Heart right ventricle (tissue), 16 donors: ENCODE measurements around the gene EGLN1. TPM values are rescaled to one million over a fixed set of nuclear protein-coding genes. Genes with fewer than 3 reads are reported as not detected.

ENCODE experiments used
- ATAC-seq, 8 donors: fragments of 200-7000 bp; cut with Tn5 transposase; one replicate each; pipeline ENCODE4 v1.9.1; 2020; ENCODE audit warnings: mild to moderate bottlenecking in 8 of 8, moderate library complexity in 8 of 8, moderate number of reproducible peaks in 1 of 8
- DNase-seq, 2 donors: peaks; one replicate each; pipeline ENCODE4 v3.0.0-alpha.2; 2020
- H3K27ac ChIP-seq, 10 donors: fragments of 200-600 bp; sonication (generic) in 2 of 10; one replicate each; pipeline versions ENCODE4 v1.5.0 to v1.8.0; 2020 to 2022; ENCODE audit warnings: mild to moderate bottlenecking in 3 of 10
- H3K27me3 ChIP-seq, 7 donors: fragments of 200-600 bp; one replicate each; pipeline ENCODE4 v1.8.0; 2021 to 2022; ENCODE audit warnings: mild to moderate bottlenecking in 2 of 7
- H3K36me3 ChIP-seq, 9 donors: fragments of 200-600 bp; sonication (generic) in 1 of 9; one replicate each; pipeline versions ENCODE4 v1.5.0 to v1.8.0; 2020 to 2022; ENCODE audit warnings: mild to moderate bottlenecking in 2 of 9
- H3K4me1 ChIP-seq, 9 donors: fragments of 200-600 bp; sonication (generic) in 1 of 9; one replicate each; pipeline versions ENCODE4 v1.5.0 to v1.8.0; 2020 to 2022; ENCODE audit warnings: mild to moderate bottlenecking in 4 of 9
- H3K4me3 ChIP-seq, 10 donors: fragments of 200-600 bp; sonication (generic) in 2 of 10; one replicate each; pipeline versions ENCODE4 v1.5.0 to v1.8.0; 2020 to 2022; ENCODE audit warnings: mild to moderate bottlenecking in 7 of 10, moderate library complexity in 2 of 10
- H3K9me3 ChIP-seq, 11 donors: fragments of 200-600 bp in 10 of 11; sonication (generic) in 2 of 11; one replicate each; pipeline versions ENCODE4 v1.5.0 to v1.8.0; 2013 to 2022; ENCODE audit warnings: mild to moderate bottlenecking in 2 of 11, control low read depth in 1 of 11, moderate library complexity in 1 of 11
- CTCF ChIP-seq, 9 donors: fragments of 200-600 bp; sonication (generic) in 2 of 9; IDR thresholded peaks; one replicate each; pipeline versions ENCODE4 v1.5.0 to v1.8.0; 2021 to 2022; ENCODE audit warnings: antibody characterized with exemption in 9 of 9, mild to moderate bottlenecking in 5 of 9, moderate library complexity in 1 of 9
- WGBS, 2 donors: extraction: QIAGEN DNeasy Blood & Tissue Kit; methylation state at CpG; one replicate each; pipeline ENCODE4 v1.1.7; 2013; ENCODE audit warnings: inconsistent platforms in 1 of 2; 5-methylcytosine and 5-hydroxymethylcytosine counted together
- intact Hi-C, 10 donors: fragments of 100-400 bp; cut with DNase I; formaldehyde crosslinking; loops; one replicate each; pipeline versions ENCODE4 v1.11.1 to v1.14.2; 2022
- polyA plus RNA-seq, 2 donors: library from polyadenylated mRNA; stranded (reverse); fragments of 200-250 nt; gene quantifications; one replicate each; pipeline ENCODE4 v1.2.3, GENCODE V29; 2013
- total RNA-seq, 10 donors: library from RNA; stranded (reverse); fragmentation: NEBNext Ultra II Directional in 3 of 10; extraction: Animal tissue kit (Norgen Biotek cat#: 25700) in 3 of 10; gene quantifications; one replicate each; pipeline versions ENCODE4 v1.2.1 to v1.2.4, GENCODE V29; 2021 to 2023
- donor health status: Arrhythmogenic right ventricular cardiomyopathy.
- donor health status: ischemic (EF 13 %, LVEDD 7.1; RV severe dilation, severe dysfunction).
- donor health status: healthy with polysubstance abuse.
- donor health status: DM: no; HTN: yes; CAD: no.
- donor health status: DM: no; HTN: no; CAD: no.
- donor health status: ischemic (EF 25% LVEDD 6.9; RV normal size, moderate dysfunction).
- donor health status: ischemic (EF 25% LVEDD 5.7; RV mildly dilated, moderate dysfunction).
- donor health status: healthy.
- donor health status: DM: yes; HTN: yes; CAD: no.
- donor health status: Ischemic cardiomyopathy.
- donor health status: ischemic (EF 35%, LVEDD 5.7; RV mildly dilated, moderate dysfunction).
- donor health status: nonischemic (EF 11% LVEDD 7.7; RV severe dilation, severe dysfunction).
- donor health status: DM: yes; HTN: yes; CAD: no.
- donor health status: PGD.
- donor health status: ischemic (EF 29% LVEDD 5.4; RV normal size, mild dysfunction).
- donor health status: nonischemic (EF 23%, LVEDD 6.1; RV moderate dilation, normal function).

The EGLN1 gene
- total and polyA plus RNA-seq, 12 donors, result 13.0 to 104 (median 65.8) TPM

GRCh38 chr1:231420299-231420958, 1.7 kb downstream of the EGLN1 start:
- no peak for DNase-seq
- WGBS, 2 donors, result 0 to 1% methylated on average over 18 of the region's 18 CpGs
- peaks cover 9 to 73% (median 59%) of the 10 kb centered on the region in 9 donors for H3K4me1 ChIP-seq
- ATAC-seq, result peak in 3 of 8 donors; percentile 9 to 45 (median 31)
- peaks cover 0 to 9% (median 0%) of the 10 kb centered on the region in 9 donors for H3K36me3 ChIP-seq
- peak overlapping the region; percentile 96 to 100 (median 98) for H3K27ac ChIP-seq
- H3K4me3 ChIP-seq, result peak overlapping the region; percentile 58 to 89 (median 76)
- intact Hi-C loops, result loop anchor here in 9 of 10 donors (2.0 to 10.0 kb wide), 11 partner anchors 53 to 182 kb away; partner anchors contain the start of gene TSNAX (in 3 of the 9)
- no peaks in the 10 kb centered on the region for H3K9me3 ChIP-seq
- TF ChIP-seq CTCF (IDR thresholded peaks at IDR 0.05), result no peak
- no peaks in the 10 kb centered on the region for H3K27me3 ChIP-seq

- DNase-seq (no peak), ATAC-seq (no peak)
- intact Hi-C loops, result loop anchor here in 9 of 10 donors (2.0 to 10.0 kb wide), 13 partner anchors 38 to 182 kb away; partner anchors contain the start of gene TSNAX (in 3 of the 9)
- Histone ChIP-seq H3K9me3 (no peaks in the 10 kb centered on the region), H3K27ac (peak overlapping the region in 9 of 10 donors; percentile 96 to 100 (median 99)), H3K36me3 (peaks cover 0 to 9% (median 0%) of the 10 kb centered on the region in 9 donors), H3K4me1 (peaks cover 6 to 73% (median 60%) of the 10 kb centered on the region in 9 donors), H3K4me3 (peak overlapping the region; percentile 58 to 89 (median 76)), H3K27me3 (no peaks in the 10 kb centered on the region)
- 2 to 3% methylated on average over 8 of the region's 8 CpGs for WGBS, 2 donors
- no peak for TF ChIP-seq CTCF (IDR thresholded peaks at IDR 0.05)
These were observed 2.3 kb downstream of the EGLN1 start for GRCh38 chr1:231419738-231420298.

GRCh38 chr1:231419147-231419546, 2.9 kb downstream of the EGLN1 start:
- peaks cover 2 to 73% (median 61%) of the 10 kb centered on the region in 9 donors for H3K4me1 ChIP-seq
- peak overlapping the region in 6 of 10 donors; percentile 96 to 99 (median 98) for H3K27ac ChIP-seq
- ATAC-seq (no peak), DNase-seq (no peak)
- no peaks in the 10 kb centered on the region for H3K9me3 ChIP-seq
- intact Hi-C loops, result loop anchor here in 3 of 10 donors (5.0 kb wide), 3 partner anchors 37 to 52 kb away; no protein-coding TSS in a partner anchor
- H3K27me3 ChIP-seq, result no peaks in the 10 kb centered on the region
- H3K4me3 ChIP-seq, result peak overlapping the region; percentile 58 to 89 (median 76)
- no peak for TF ChIP-seq CTCF (IDR thresholded peaks at IDR 0.05)
- H3K36me3 ChIP-seq, result peaks cover 0 to 9% (median 0%) of the 10 kb centered on the region in 9 donors
- 13 to 28% methylated on average over 1 of the region's 1 CpG for WGBS, 2 donors

- Histone ChIP-seq H3K27ac (peak overlapping the region in 7 of 10 donors; percentile 24 to 99 (median 97)), H3K9me3 (no peaks in the 10 kb centered on the region), H3K27me3 (no peaks in the 10 kb centered on the region), H3K36me3 (peaks cover 0 to 9% (median 0%) of the 10 kb centered on the region in 9 donors), H3K4me3 (peak overlapping the region; percentile 18 to 89 (median 76)), H3K4me1 (peaks cover 2 to 75% (median 61%) of the 10 kb centered on the region in 9 donors)
- WGBS, 2 donors, result 21 to 22% methylated on average over 4 of the region's 4 CpGs
- intact Hi-C loops, result loop anchor here in 3 of 10 donors (5.0 kb wide), 3 partner anchors 36 to 51 kb away; no protein-coding TSS in a partner anchor
- DNase-seq, result no peak
- no peak for TF ChIP-seq CTCF (IDR thresholded peaks at IDR 0.05)
- ATAC-seq, result no peak
These were observed 3.4 kb downstream of the EGLN1 start for GRCh38 chr1:231418741-231419107.
